Endothelial cell of umbilical vein (primary cell): ENCODE data around the gene TOPAZ1. TPM values are rescaled to one million over a fixed set of nuclear protein-coding genes. Genes with fewer than 3 reads are reported as not detected.
A peak's percentile ranks its signal among the peaks of the same experiment; 100 is the strongest.

ENCODE experiments used
- Bru-seq: library from RNA; stranded (reverse); fragments of 400-500 nt; gene quantifications from one replicate; lab custom pipeline; 2021; lab: Mats Ljungman, UMichigan
- BruChase-seq, 2 experiments: library from RNA; stranded (reverse); fragments of 400-500 nt; gene quantifications; one replicate each; lab custom pipeline; 2021; lab: Mats Ljungman, UMichigan
- BruUV-seq: library from RNA; stranded (reverse); fragments of 400-500 nt; replicated peaks from 2 replicates; lab custom pipeline; 2021; lab: Mats Ljungman, UMichigan
- CTCF ChIA-PET: fragments of 300-600, 350-600 bp; sonication (Branson Sonifier 250); formaldehyde crosslinking; loops from one replicate; lab custom pipeline; 2021; ENCODE audit warnings: antibody characterized with exemption, inconsistent platforms; lab: Charles Lee
- POLR2A ChIA-PET: fragments of 300-600, 350-600 bp; sonication (Branson Sonifier 250); formaldehyde crosslinking; loops from one replicate; lab custom pipeline; 2021; ENCODE audit warnings: antibody characterized with exemption, inconsistent platforms; lab: Charles Lee
- DNase-seq: peaks from one replicate; pipeline ENCODE4 v3.0.0-alpha.2; 2011; ENCODE audit warnings: low read depth, low spot score
- FAIRE-seq: peaks from 2 replicates; lab custom pipeline; 2011; peaks lifted over from hg19 to GRCh38; lab: Jason Lieb, UNC
- H2AFZ ChIP-seq: 2 replicates; pipeline ENCODE4 v1.6.0; 2012; ENCODE audit warnings: low read depth, low read length, control low read depth, inconsistent platforms
- H3K27ac ChIP-seq: 2 replicates; pipeline ENCODE4 v1.5.1; 2011; ENCODE audit warnings: low read depth, mild to moderate bottlenecking, control low read depth, low read length, moderate library complexity; ENCODE audit not compliant: insufficient read depth
- H3K27me3 ChIP-seq, 2 experiments: 2 replicates each; pipeline versions ENCODE4 v1.6.0 to v1.6.1; 2011; ENCODE audit warnings: low read length in 2 of 2, mixed read lengths in 1 of 2; ENCODE audit not compliant: control insufficient read depth in 2 of 2, insufficient read depth in 2 of 2
- H3K36me3 ChIP-seq, 2 experiments: 2 replicates in 1 of 2; 3 replicates in 1 of 2; pipeline ENCODE4 v1.5.1; 2011; ENCODE audit warnings: low read length in 2 of 2, mild to moderate bottlenecking in 1 of 2, moderate library complexity in 1 of 2; ENCODE audit not compliant: control insufficient read depth in 2 of 2, insufficient read depth in 2 of 2; ENCODE audit errors: extremely low read depth in 1 of 2
- H3K4me1 ChIP-seq: 3 replicates; pipeline ENCODE4 v1.5.1; 2011; ENCODE audit warnings: mild to moderate bottlenecking, low read length; ENCODE audit not compliant: control insufficient read depth, insufficient read depth; ENCODE audit errors: extremely low read depth
- H3K4me2 ChIP-seq: 2 replicates; pipeline ENCODE4 v1.6.1; 2011; ENCODE audit warnings: low read length, control low read depth, mixed read lengths; ENCODE audit not compliant: insufficient read depth
- H3K4me3 ChIP-seq, 3 experiments: fragments of 200-600 bp in 1 of 3; sonication (generic), shearing (Covaris generic) in 1 of 3; replicated peaks in 1 of 3; 2 replicates each; pipeline ENCODE4 v1.5.1; 2011 to 2016; ENCODE audit warnings: control low read depth in 3 of 3, low read length in 3 of 3, mild to moderate bottlenecking in 2 of 3, inconsistent platforms in 1 of 3, low read depth in 1 of 3, moderate library complexity in 1 of 3; ENCODE audit not compliant: insufficient read depth in 1 of 3
- H3K79me2 ChIP-seq: 2 replicates; pipeline ENCODE4 v1.6.0; 2012; ENCODE audit warnings: low read length, inconsistent platforms; ENCODE audit not compliant: control insufficient read depth, insufficient read depth
- H3K9ac ChIP-seq: replicated peaks from 2 replicates; pipeline ENCODE3; 2011; ENCODE audit warnings: low read length, control low read depth; ENCODE audit not compliant: insufficient read depth; ENCODE audit errors: extremely low read depth
- H3K9me1 ChIP-seq: replicated peaks from 3 replicates; pipeline ENCODE4 v1.6.0; 2011; ENCODE audit warnings: mild to moderate bottlenecking, low read length; ENCODE audit not compliant: control insufficient read depth, insufficient read depth; ENCODE audit errors: extremely low read depth
- H3K9me3 ChIP-seq: replicated peaks from 2 replicates; pipeline ENCODE4 v1.5.1; 2012; ENCODE audit warnings: low read length, inconsistent platforms; ENCODE audit not compliant: control insufficient read depth, insufficient read depth
- H4K20me1 ChIP-seq: replicated peaks from 2 replicates; pipeline ENCODE3; 2011; ENCODE audit warnings: mild to moderate bottlenecking, low read length; ENCODE audit not compliant: control insufficient read depth, insufficient read depth; ENCODE audit errors: extremely low read depth
- CTCF ChIP-seq, 2 donors: IDR thresholded peaks; 1 replicate in 1 of 2; 2 replicates in 1 of 2; pipeline ENCODE4 v1.5.1; 2011; ENCODE audit warnings: low read length in 2 of 2, mild to moderate bottlenecking in 2 of 2, moderate library complexity in 2 of 2, control low read depth in 1 of 2, inconsistent platforms in 1 of 2, low read depth in 1 of 2; ENCODE audit not compliant: insufficient read depth in 1 of 2; ENCODE audit errors: extremely low read depth in 1 of 2
- EZH2 ChIP-seq: IDR thresholded peaks from 2 replicates; pipeline ENCODE4 v1.6.1; 2012; ENCODE audit warnings: borderline replicate concordance, low read depth, mild to moderate bottlenecking, moderate library complexity, low read length, inconsistent platforms; ENCODE audit not compliant: severe bottlenecking
- FOS ChIP-seq: IDR thresholded peaks from 2 replicates; pipeline ENCODE4 v1.6.1; 2011; ENCODE audit warnings: mild to moderate bottlenecking, low read length, moderate library complexity, borderline replicate concordance; ENCODE audit not compliant: insufficient read depth
- GATA2 ChIP-seq: IDR thresholded peaks from 2 replicates; pipeline ENCODE4 v1.7.0; 2011; ENCODE audit warnings: low read depth, mild to moderate bottlenecking, moderate library complexity, mixed read lengths, low read length; ENCODE audit not compliant: insufficient read length, insufficient read depth
- JUN ChIP-seq: IDR thresholded peaks from 2 replicates; pipeline ENCODE4 v1.6.1; 2011; ENCODE audit warnings: borderline replicate concordance, low read depth; ENCODE audit not compliant: insufficient read length, insufficient read depth
- MYC ChIP-seq: IDR thresholded peaks from one replicate; pipeline ENCODE4 v1.6.1; 2011; ENCODE audit warnings: mild to moderate bottlenecking, low read depth, low read length
- POLR2A ChIP-seq: IDR thresholded peaks from 2 replicates; pipeline ENCODE4 v1.6.1; 2012; ENCODE audit warnings: low read depth, mild to moderate bottlenecking, control low read depth, low read length
- POLR2AphosphoS5 ChIP-seq: IDR thresholded peaks from 2 replicates; pipeline ENCODE4 v1.6.1; 2012; ENCODE audit warnings: low read depth, mild to moderate bottlenecking, control low read depth, low read length, moderate library complexity; ENCODE audit not compliant: insufficient read depth
- dilution Hi-C: fragments of 300-500 bp; cut with MboI; formaldehyde crosslinking; loops from one replicate; pipeline ENCODE4 v1.15.0; 2019; ENCODE audit warnings: low sequenced_read_pairs; ENCODE audit not compliant: extremely low pct_ligation_motif_present
- intact Hi-C: fragments of 100-400 bp; cut with micrococcal nuclease; formaldehyde crosslinking; loops from one replicate; pipeline ENCODE4 v1.10.0; 2022
- long read RNA-seq: library from polyadenylated mRNA; stranded (forward); transcript quantifications from one replicate; pipeline ENCODE4 v2.0.0, GENCODE V29; 2021
- polyA minus RNA-seq, 3 experiments: library from RNA; depleted of rRNA, polyadenylated mRNA; stranded (reverse); fragments of >200 nt; gene quantifications; 1 replicate in 1 of 3; 2 replicates in 2 of 3; pipeline ENCODE4 v1.2.3, GENCODE V29; 2011
- polyA plus RNA-seq, 4 experiments: library from polyadenylated mRNA; depleted of rRNA in 3 of 4; stranded (reverse) in 3 of 4; unstranded in 1 of 4; fragments of >200 nt; gene quantifications; 2 replicates each; pipeline versions ENCODE4 v1.2.1 to v1.2.3, GENCODE V29; 2011 to 2012; ENCODE audit warnings: missing spikeins in 1 of 4
- total RNA-seq: library from RNA; stranded (reverse); gene quantifications from 2 replicates; pipeline ENCODE4 v1.2.3, GENCODE V29; 2021
- TF ChIP-seq, protein P1 (sequence below): IDR thresholded peaks from 2 replicates; pipeline ENCODE4 v1.6.1; 2011; ENCODE audit not compliant: insufficient read depth, insufficient read length

Gene TOPAZ1
- total RNA-seq (not detected in 2 replicates), polyA plus RNA-seq (not detected in 2 replicates), polyA minus RNA-seq (not detected in 2 replicates), Bru-seq, nascent RNA (not detected), BruChase-seq, experiment 1, labeled RNA remaining after a 6-hour chase (percentile 2 among the genes with signal in this experiment), BruChase-seq, experiment 2, labeled RNA remaining after a 2-hour chase (not detected)
- polyA plus RNA-seq (2011; cell fraction: cytosol; rRNA removed), result not detected in 2 replicates
- not detected in 2 replicates for polyA plus RNA-seq (2011; cell fraction: nucleus; rRNA removed)
- not detected in 2 replicates for polyA plus RNA-seq (2012)
- polyA minus RNA-seq (2011; cell fraction: cytosol; rRNA and poly(A)+ RNA removed), result not detected
- not detected in 2 replicates for polyA minus RNA-seq (2011; cell fraction: nucleus; rRNA and poly(A)+ RNA removed)
- long read RNA-seq, result 0 reads

DNA sequence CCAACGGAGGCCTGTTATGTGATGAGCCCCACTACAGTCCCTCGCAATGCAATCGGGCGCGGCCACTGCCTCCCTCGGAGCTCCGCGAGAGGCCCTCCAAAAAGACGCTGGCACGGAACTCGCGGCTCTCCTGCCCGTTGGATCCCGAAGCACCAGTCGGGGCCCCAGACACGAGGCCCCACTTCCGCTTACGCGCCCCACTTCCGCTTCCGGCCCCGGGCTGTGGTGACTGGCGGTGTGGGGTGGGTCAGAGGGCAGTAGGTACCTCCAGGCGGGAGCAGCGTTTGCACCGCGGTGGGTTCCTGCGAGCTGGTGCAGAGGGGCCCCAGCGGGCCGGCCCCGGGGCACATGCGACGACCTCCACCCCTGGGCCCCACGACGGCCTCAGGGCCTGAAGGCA lies at the start of gene TOPAZ1:
Gene TOPAZ1 (plus strand): TSS at position 181 of the 400 bp plus-strand sequence. CDS start 168 bp downstream, at position 349.
- no peak within 1 kb of the TSS for H3K27ac ChIP-seq
- H2AFZ ChIP-seq, result no peak within 1 kb of the TSS
- intact Hi-C loops, result no loop called here
- no peak within 1 kb of the TSS for H3K9ac ChIP-seq
- BruUV-seq, result no TSS peak
- ChIA-PET CTCF (interaction anchor here (2.0 kb wide), 1 partner anchor 11 kb away, joined by 11 read pairs; no protein-coding TSS in a partner anchor), POLR2A (no interaction called here)
- no peak within 1 kb of the TSS for H3K4me3 ChIP-seq
- no peak for DNase-seq
- peaks cover 2% of the 10 kb centered on the region for H3K4me1 ChIP-seq
- no peak within 1 kb of the TSS for H3K4me2 ChIP-seq
- no peak for FAIRE-seq
- no peaks in the 10 kb centered on the region for H4K20me1 ChIP-seq
- dilution Hi-C loops, result no loop called here
- no peaks in the 10 kb centered on the region for H3K79me2 ChIP-seq
- H3K36me3 ChIP-seq, result no peaks in the 10 kb centered on the region
- H3K9me1 ChIP-seq, result no peaks in the 10 kb centered on the region
- peaks cover 2 to 18% of the 10 kb centered on the region in 2 experiments for H3K27me3 ChIP-seq
- no peaks in the 10 kb centered on the region for H3K9me3 ChIP-seq
- TF ChIP-seq FOS, result no peak
- no peak for TF ChIP-seq GATA2
- TF ChIP-seq, protein P1, sequence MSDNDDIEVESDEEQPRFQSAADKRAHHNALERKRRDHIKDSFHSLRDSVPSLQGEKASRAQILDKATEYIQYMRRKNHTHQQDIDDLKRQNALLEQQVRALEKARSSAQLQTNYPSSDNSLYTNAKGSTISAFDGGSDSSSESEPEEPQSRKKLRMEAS, result no peak
- no peak for TF ChIP-seq JUN
- TF ChIP-seq MYC, result no peak
- no peak for TF ChIP-seq POLR2AphosphoS5
- TF ChIP-seq POLR2A, result no peak
- no peak for TF ChIP-seq CTCF (IDR thresholded peaks at IDR 0.05; ENCODE audit: extremely low read depth in 1 of 2, insufficient read depth in 1 of 2, low read depth in 1 of 2, low read length in 2 of 2)
- no peak for TF ChIP-seq EZH2
